K562 (cell line): ENCODE results near the gene DYSF. TPM values are rescaled to one million over a fixed set of nuclear protein-coding genes. Genes with fewer than 3 reads are reported as not detected.

ENCODE experiments used
- ATAC-seq: fragments of 200-7000 bp; cut with Tn5 transposase; 3 replicates; pipeline ENCODE4 v1.9.1; 2020; ENCODE audit warnings: moderate library complexity
- BruUV-seq: library from RNA; stranded (reverse); fragments of 400-500 nt; replicated peaks from 2 replicates; lab custom pipeline; 2021; lab: Mats Ljungman, UMichigan
- CTCF ChIA-PET: fragments of 300-600 bp; formaldehyde crosslinking; extraction: SDS; loops from one replicate; lab custom pipeline; 2021; ENCODE audit warnings: low intra/inter-chr PET ratio; lab: Yijun Ruan, JAX
- POLR2A ChIA-PET: fragments of 300-600, 350-650 bp; sonication (Branson Sonifier 250); formaldehyde crosslinking; extraction: SDS; loops from one replicate; lab custom pipeline; 2021; ENCODE audit warnings: antibody characterized with exemption, inconsistent platforms; lab: Yijun Ruan, JAX
- DNase-seq, 4 experiments: peaks; one replicate each; pipeline versions ENCODE4 v3.0.0 to v3.0.0-alpha.2; 2011 to 2018; ENCODE audit warnings: low spot score in 3 of 4, mixed read lengths in 3 of 4; ENCODE audit errors: extremely low read depth in 1 of 4
- FAIRE-seq: peaks from 2 replicates; lab custom pipeline; 2011; peaks lifted over from hg19 to GRCh38; lab: Jason Lieb, UNC
- H2AFZ ChIP-seq: 2 replicates; pipeline ENCODE4 v1.6.0; 2011; ENCODE audit warnings: low read depth, low read length, control low read depth, inconsistent platforms
- H3K27ac ChIP-seq: fragments of 200-600 bp; 3 replicates; pipeline ENCODE4 v1.8.0; 2011; ENCODE audit warnings: low read depth, mild to moderate bottlenecking, control low read depth, inconsistent platforms, low read length, moderate library complexity, mixed read lengths; ENCODE audit errors: extremely low read depth
- H3K27me3 ChIP-seq, 2 experiments: fragments of 300-600 bp in 1 of 2; 2 replicates in 1 of 2; 3 replicates in 1 of 2; pipeline versions ENCODE4 v1.6.0 to v1.8.0; 2011; ENCODE audit warnings: inconsistent platforms in 2 of 2, low read length in 2 of 2, mild to moderate bottlenecking in 1 of 2, mixed read lengths in 1 of 2, moderate library complexity in 1 of 2; ENCODE audit not compliant: control insufficient read depth in 2 of 2, insufficient read depth in 2 of 2
- H3K36me3 ChIP-seq: fragments of 300-600 bp; 3 replicates; pipeline ENCODE4 v1.8.0; 2011; ENCODE audit warnings: mild to moderate bottlenecking, low read length, inconsistent platforms; ENCODE audit not compliant: control insufficient read depth, insufficient read depth
- H3K4me1 ChIP-seq, 2 experiments: fragments of 200-600 bp in 1 of 2; replicated peaks in 1 of 2; 2 replicates in 1 of 2; 3 replicates in 1 of 2; pipeline versions ENCODE4 v1.5.1 to v1.8.0; 2011; ENCODE audit warnings: inconsistent platforms in 2 of 2, low read length in 2 of 2, mild to moderate bottlenecking in 1 of 2, mixed read lengths in 1 of 2, moderate library complexity in 1 of 2; ENCODE audit not compliant: control insufficient read depth in 2 of 2, insufficient read depth in 2 of 2
- H3K4me2 ChIP-seq: 2 replicates; pipeline ENCODE4 v1.6.1; 2011; ENCODE audit warnings: low read length, control low read depth, inconsistent platforms, mixed read lengths; ENCODE audit not compliant: insufficient read depth
- H3K4me3 ChIP-seq: fragments of 200-600 bp; sonication (generic), shearing (Covaris generic); 2 replicates; pipeline ENCODE4 v1.5.1; 2016; ENCODE audit warnings: control low read depth, inconsistent platforms
- H3K79me2 ChIP-seq: fragments of 200-600 bp; 3 replicates; pipeline ENCODE4 v1.8.0; 2011; ENCODE audit warnings: low read length, inconsistent platforms; ENCODE audit not compliant: control insufficient read depth, insufficient read depth
- H3K9ac ChIP-seq, 2 experiments: 2 replicates each; pipeline versions ENCODE4 v1.6.0 to v1.6.1; 2011; ENCODE audit warnings: low read depth in 2 of 2, low read length in 2 of 2, control low read depth in 1 of 2, inconsistent platforms in 1 of 2, mild to moderate bottlenecking in 1 of 2, mixed read lengths in 1 of 2; ENCODE audit not compliant: insufficient read depth in 1 of 2
- H3K9me1 ChIP-seq: one replicate; pipeline ENCODE4 v1.6.0; 2011; ENCODE audit warnings: inconsistent platforms, mild to moderate bottlenecking, low read length, moderate library complexity; ENCODE audit not compliant: control insufficient read depth, insufficient read depth
- H3K9me3 ChIP-seq: replicated peaks from 2 replicates; pipeline ENCODE4 v1.5.1; 2011; ENCODE audit warnings: low read depth, low read length, inconsistent platforms; ENCODE audit not compliant: control insufficient read depth, insufficient read depth
- H4K20me1 ChIP-seq: replicated peaks from 2 replicates; pipeline ENCODE4 v1.6.1; 2011; ENCODE audit warnings: low read length, inconsistent platforms, mixed read lengths; ENCODE audit not compliant: control insufficient read depth, insufficient read depth
- C11orf30 ChIP-seq: fragments of 450-650 bp; IDR thresholded peaks from 2 replicates; pipeline ENCODE4 v1.6.1; 2016; ENCODE audit warnings: low read depth, mild to moderate bottlenecking
- CHD4 ChIP-seq: fragments of 200-600 bp; sonication (generic); IDR thresholded peaks from 3 replicates; pipeline ENCODE4 v1.6.1; 2012; ENCODE audit warnings: low read depth, mild to moderate bottlenecking, mixed read lengths, low read length, inconsistent platforms; ENCODE audit not compliant: insufficient read depth, insufficient replicate concordance, poor library complexity, severe bottlenecking
- FOXM1 ChIP-seq, 2 experiments: fragments of 450-650 bp in 1 of 2; sonication (generic) in 1 of 2; formaldehyde crosslinking in 1 of 2; IDR thresholded peaks; 2 replicates each; pipeline versions ENCODE4 v1.6.1 to v1.9.0; 2017 to 2022; ENCODE audit warnings: low read depth in 2 of 2, mild to moderate bottlenecking in 2 of 2, missing genetic modification reagents in 1 of 2, moderate library complexity in 1 of 2
- IRF2 ChIP-seq: sonication (generic); formaldehyde crosslinking; IDR thresholded peaks from 2 replicates; pipeline ENCODE4 v1.8.1; 2022; ENCODE audit warnings: mild to moderate bottlenecking, missing genetic modification reagents
- POLR3G ChIP-seq: IDR thresholded peaks from 2 replicates; pipeline ENCODE4 v1.6.1; 2011; ENCODE audit not compliant: insufficient read length, insufficient replicate concordance; ENCODE audit errors: extremely low read depth
- RBBP5 ChIP-seq: fragments of 200-600 bp; sonication (generic); IDR thresholded peaks from 2 replicates; pipeline ENCODE4 v1.6.1; 2012; ENCODE audit warnings: borderline replicate concordance, mild to moderate bottlenecking, low read length, control low read depth, inconsistent platforms; ENCODE audit not compliant: insufficient read depth, poor library complexity, severe bottlenecking
- TSC22D4 ChIP-seq: fragments of 450-650 bp; IDR thresholded peaks from 2 replicates; pipeline ENCODE4 v1.6.1; 2016; ENCODE audit warnings: missing genetic modification characterization, missing biosample characterization, control low read depth
- ZC3H8 ChIP-seq: fragments of 450-650 bp; IDR thresholded peaks from 2 replicates; pipeline ENCODE4 v1.6.1; 2017
- ZNF140 ChIP-seq: fragments of 250-450 bp; sonication (Bioruptor Pico); IDR thresholded peaks from 2 replicates; pipeline ENCODE4 v1.8.0; 2021; ENCODE audit warnings: moderate library complexity, mild to moderate bottlenecking, inconsistent platforms
- ZNF408 ChIP-seq: fragments of 250-450 bp; sonication (Bioruptor Pico); IDR thresholded peaks from 2 replicates; pipeline ENCODE4 v1.4.0; 2020; ENCODE audit warnings: low read depth, mild to moderate bottlenecking, moderate library complexity
- WGBS: fragments of 100-300 bp; shearing (Covaris generic); methylation state at CpG from one replicate; pipeline ENCODE4 v1.1.6; 2016; ENCODE audit warnings: low coverage, mixed read lengths; ENCODE audit not compliant: insufficient coverage; ENCODE audit errors: missing lambda C conversion rate; 5-methylcytosine and 5-hydroxymethylcytosine counted together
- in situ Hi-C: fragments of 300-500 bp; cut with MboI; formaldehyde crosslinking; loops from 4 replicates; pipeline ENCODE4 v1.15.0; 2018; ENCODE audit warnings: inconsistent platforms, mixed read lengths
- intact Hi-C: fragments of 100-400 bp; cut with micrococcal nuclease; formaldehyde crosslinking; loops from 2 replicates; pipeline ENCODE4 v1.14.2; 2022
- polyA plus RNA-seq, 8 experiments: library from polyadenylated mRNA; depleted of rRNA in 4 of 8; stranded (reverse) in 5 of 8; unstranded in 3 of 8; fragments of >200 nt; fragmentation: Nextera tagmentation in 2 of 8; fragmentation: Illumina TruSeq in 1 of 8; extraction: Ambion mirVana in 2 of 8; extraction: Trizol in 1 of 8; gene quantifications; 2 replicates each; pipeline versions ENCODE4 v1.2.1 to v1.2.3, GENCODE V29; 2011 to 2014; ENCODE audit warnings: inconsistent platforms in 1 of 8, missing spikeins in 1 of 8
- total RNA-seq, 7 experiments: library from RNA; depleted of rRNA in 6 of 7; stranded (reverse); fragments of >200 nt in 6 of 7; fragmentation: Illumina TruSeq in 2 of 7; extraction: Trizol in 2 of 7; gene quantifications; 2 replicates each; pipeline versions ENCODE4 v1.2.1 to v1.2.3, GENCODE V29; 2011 to 2021; ENCODE audit warnings: low replicate concordance in 1 of 7
- TF ChIP-seq, protein P1 (sequence below): conservative IDR thresholded peaks from 2 replicates; pipeline ENCODE4 v1.6.1; 2011; ENCODE audit warnings: low read depth, mild to moderate bottlenecking, low read length; ENCODE audit not compliant: control insufficient read depth

The DYSF gene
- total and polyA plus RNA-seq, 9 of the 15 experiments (the other 6 are each of a cell fraction or from before 2014, with no cell fraction given), result 0.01 to 0.80 (median 0.29) TPM

DNA sequence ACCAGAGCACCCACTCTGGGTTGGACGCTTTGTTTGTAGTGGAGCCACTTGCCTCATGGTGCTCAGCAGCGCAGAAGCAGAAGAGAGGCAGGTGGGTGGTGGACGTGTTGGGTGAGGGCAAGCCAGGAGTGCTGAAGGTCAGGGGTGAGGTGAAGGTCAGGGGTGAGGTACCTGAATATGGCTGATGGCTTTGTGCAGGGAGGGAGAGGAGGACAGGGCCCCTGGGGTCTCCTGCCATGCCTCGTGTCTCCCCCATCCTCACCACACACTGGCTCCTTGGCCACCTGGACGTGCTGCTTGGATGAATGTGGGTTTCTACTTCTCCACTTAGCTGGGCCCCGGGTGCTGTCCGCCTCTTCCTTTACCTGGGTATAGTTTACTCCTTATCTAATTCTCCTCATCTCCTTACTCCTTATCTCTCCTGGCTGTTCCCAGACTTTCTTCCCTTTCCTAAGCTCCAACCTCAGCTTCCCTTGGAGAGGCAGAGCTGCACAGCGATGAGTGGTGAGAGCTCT, 68.1 kb downstream of the DYSF start:
- no peak overlapping the region for H3K4me2 ChIP-seq
- intact Hi-C loops (no loop called here), in situ Hi-C loops (no loop called here)
- no peak overlapping the region for H3K9ac ChIP-seq
- 4% methylated on average over 8 of the region's 8 CpGs for WGBS
- ATAC-seq (no peak), FAIRE-seq (no peak), DNase-seq (no peak)
- no peak overlapping the region for H3K4me3 ChIP-seq
- ChIA-PET POLR2A (no interaction called here), CTCF (interaction anchor here (0.7 kb wide), 1 partner anchor 412 kb away, joined by 3 read pairs; no protein-coding TSS in a partner anchor)
- H3K27ac ChIP-seq, result no peak overlapping the region
- no peak for TF ChIP-seq C11orf30
- TF ChIP-seq, protein P1, sequence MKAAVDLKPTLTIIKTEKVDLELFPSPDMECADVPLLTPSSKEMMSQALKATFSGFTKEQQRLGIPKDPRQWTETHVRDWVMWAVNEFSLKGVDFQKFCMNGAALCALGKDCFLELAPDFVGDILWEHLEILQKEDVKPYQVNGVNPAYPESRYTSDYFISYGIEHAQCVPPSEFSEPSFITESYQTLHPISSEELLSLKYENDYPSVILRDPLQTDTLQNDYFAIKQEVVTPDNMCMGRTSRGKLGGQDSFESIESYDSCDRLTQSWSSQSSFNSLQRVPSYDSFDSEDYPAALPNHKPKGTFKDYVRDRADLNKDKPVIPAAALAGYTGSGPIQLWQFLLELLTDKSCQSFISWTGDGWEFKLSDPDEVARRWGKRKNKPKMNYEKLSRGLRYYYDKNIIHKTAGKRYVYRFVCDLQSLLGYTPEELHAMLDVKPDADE, result no peak
- TF ChIP-seq FOXM1 (IDR thresholded peaks at IDR 0.05; ENCODE audit: low read depth), result no peak
- TF ChIP-seq FOXM1 (CRISPR knock-in tag; IDR thresholded peaks at IDR 0.05; ENCODE audit: low read depth), result no peak
- TF ChIP-seq CHD4, result no peak
- no peak for TF ChIP-seq TSC22D4
- TF ChIP-seq ZC3H8, result no peak
- TF ChIP-seq POLR3G, result no peak
- no peak for TF ChIP-seq RBBP5
- TF ChIP-seq IRF2 (CRISPR knock-in tag), result no peak
- TF ChIP-seq ZNF140 (CRISPR knock-in tag), result no peak
- no peak for TF ChIP-seq ZNF408 (CRISPR knock-in tag)
- H2AFZ ChIP-seq, result no peak overlapping the region
- no peaks in the 10 kb centered on the region for H3K9me1 ChIP-seq
- H3K79me2 ChIP-seq, result no peaks in the 10 kb centered on the region
- no TSS peak for BruUV-seq
- H3K36me3 ChIP-seq, result no peaks in the 10 kb centered on the region
- peaks cover 8% of the 10 kb centered on the region; the same call in 1 of the 2 replicates for H4K20me1 ChIP-seq
- H3K27me3 ChIP-seq, result peaks cover 7 to 47% of the 10 kb centered on the region in 2 experiments; a peak in 4 of 5 replicates
- H3K9me3 ChIP-seq, result no peaks in the 10 kb centered on the region
- no peaks in the 10 kb centered on the region for H3K4me1 ChIP-seq
